Stimulated activated naive CD8-positive, alpha-beta T cell treated with anti-CD3 and anti-CD28 coated beads, Interleukin-15, Interleukin-2, amounts not matched to agents 100 ng/mL and 50 ng/mL, for 24 hours (primary cell): ENCODE measurements around the gene RFK.
"Not testable (repeated sequence)": the region's sequence is repeated elsewhere in the genome, so short reads cannot be mapped to it uniquely, and the experiment has no call there.

ENCODE experiments used
- H3K27ac Mint-ChIP-seq: one replicate; pipeline ENCODE4 v1.8.0; 2021; ENCODE audit warnings: mild to moderate bottlenecking, mixed read lengths
- H3K27me3 Mint-ChIP-seq: one replicate; pipeline ENCODE4 v1.8.0; 2021; ENCODE audit warnings: mixed read lengths
- H3K36me3 Mint-ChIP-seq: one replicate; pipeline ENCODE4 v1.8.0; 2021; ENCODE audit warnings: low read depth, mixed read lengths
- H3K4me1 Mint-ChIP-seq: one replicate; pipeline ENCODE4 v1.8.0; 2021; ENCODE audit warnings: low read depth, mixed read lengths
- H3K4me3 Mint-ChIP-seq: one replicate; pipeline ENCODE4 v1.8.0; 2021; ENCODE audit warnings: mild to moderate bottlenecking, mixed read lengths
- H3K9me3 Mint-ChIP-seq: one replicate; pipeline ENCODE4 v1.8.0; 2021; ENCODE audit warnings: mixed read lengths

The RFK gene

GRCh38 chr9:76394195-76394959 lies at the start of gene RFK:
Gene RFK, minus strand, starts transcription at chr9:76394426. Its CDS starts 255 bp downstream, at chr9:76394171.
- H3K36me3 Mint-ChIP-seq: peaks cover 28% of the 10 kb centered on the region
- no peaks in the 10 kb centered on the region for H3K9me3 Mint-ChIP-seq
- H3K27ac Mint-ChIP-seq: peak within 1 kb of the TSS; percentile 98
- H3K27me3 Mint-ChIP-seq: no peaks in the 10 kb centered on the region
- peak within 1 kb of the TSS; percentile 94 for H3K4me3 Mint-ChIP-seq
- peaks cover 39% of the 10 kb centered on the region for H3K4me1 Mint-ChIP-seq

- peak overlapping the region; percentile 83 for H3K4me3 Mint-ChIP-seq
- no peaks in the 10 kb centered on the region for H3K9me3 Mint-ChIP-seq
- peaks cover 4% of the 10 kb centered on the region for H3K36me3 Mint-ChIP-seq
- H3K27ac Mint-ChIP-seq: peak overlapping the region; percentile 43
- H3K4me1 Mint-ChIP-seq: peaks cover 51% of the 10 kb centered on the region
- no peaks in the 10 kb centered on the region for H3K27me3 Mint-ChIP-seq
Observed at GRCh38 chr9:76443887-76444286, 49.7 kb upstream of the RFK start.

GRCh38 chr9:76441551-76442322 lies 47.5 kb upstream of the RFK start:
- peaks cover 4% of the 10 kb centered on the region for H3K36me3 Mint-ChIP-seq
- peaks cover 66% of the 10 kb centered on the region for H3K4me1 Mint-ChIP-seq
- H3K27me3 Mint-ChIP-seq: no peaks in the 10 kb centered on the region
- H3K27ac Mint-ChIP-seq: peak overlapping the region; percentile 97
- H3K9me3 Mint-ChIP-seq: no peaks in the 10 kb centered on the region
- peak overlapping the region; percentile 83 for H3K4me3 Mint-ChIP-seq

DNA sequence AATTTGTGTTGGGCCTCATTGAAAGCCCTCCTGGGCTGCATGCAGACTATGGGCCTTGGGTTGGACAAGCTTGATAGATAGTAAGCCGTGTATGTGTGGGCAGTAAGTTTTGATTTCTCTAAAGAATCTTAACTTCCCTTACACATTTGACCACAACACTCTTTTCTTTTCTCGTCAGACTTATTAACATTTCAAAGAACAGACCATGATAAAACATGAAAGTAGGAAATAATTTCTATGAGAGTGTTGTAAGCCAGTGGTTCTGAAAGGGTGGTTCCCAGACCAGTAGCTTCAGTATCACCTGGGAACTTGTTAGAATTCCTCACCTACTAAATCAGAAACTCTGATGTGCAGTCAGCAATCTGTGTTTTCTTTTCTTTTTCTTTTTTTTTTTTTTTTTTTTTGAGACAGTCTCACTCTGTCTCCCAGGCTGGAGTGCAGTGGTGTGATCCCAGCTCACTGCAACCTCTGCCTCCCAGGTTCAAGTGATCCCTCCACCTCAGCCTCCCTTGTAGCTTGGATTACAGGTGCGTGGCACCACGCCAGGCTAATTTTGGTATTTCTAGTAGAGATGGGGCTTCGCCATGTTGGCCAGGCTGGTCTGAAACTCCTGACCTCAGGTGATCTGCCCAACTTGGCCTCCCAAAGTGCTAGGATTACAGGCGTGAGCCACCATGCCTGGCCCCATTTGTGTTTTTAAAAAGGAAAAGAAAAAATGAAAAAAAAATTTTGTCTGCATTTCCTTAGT lies 44.8 kb upstream of the RFK start:
- H3K9me3 Mint-ChIP-seq: no peaks in the 10 kb centered on the region
- peaks cover 65% of the 10 kb centered on the region for H3K4me1 Mint-ChIP-seq
- H3K4me3 Mint-ChIP-seq: no peak overlapping the region
- H3K27ac Mint-ChIP-seq: peak overlapping the region; percentile 80
- H3K27me3 Mint-ChIP-seq: no peaks in the 10 kb centered on the region
- H3K36me3 Mint-ChIP-seq: peaks cover 4% of the 10 kb centered on the region

DNA sequence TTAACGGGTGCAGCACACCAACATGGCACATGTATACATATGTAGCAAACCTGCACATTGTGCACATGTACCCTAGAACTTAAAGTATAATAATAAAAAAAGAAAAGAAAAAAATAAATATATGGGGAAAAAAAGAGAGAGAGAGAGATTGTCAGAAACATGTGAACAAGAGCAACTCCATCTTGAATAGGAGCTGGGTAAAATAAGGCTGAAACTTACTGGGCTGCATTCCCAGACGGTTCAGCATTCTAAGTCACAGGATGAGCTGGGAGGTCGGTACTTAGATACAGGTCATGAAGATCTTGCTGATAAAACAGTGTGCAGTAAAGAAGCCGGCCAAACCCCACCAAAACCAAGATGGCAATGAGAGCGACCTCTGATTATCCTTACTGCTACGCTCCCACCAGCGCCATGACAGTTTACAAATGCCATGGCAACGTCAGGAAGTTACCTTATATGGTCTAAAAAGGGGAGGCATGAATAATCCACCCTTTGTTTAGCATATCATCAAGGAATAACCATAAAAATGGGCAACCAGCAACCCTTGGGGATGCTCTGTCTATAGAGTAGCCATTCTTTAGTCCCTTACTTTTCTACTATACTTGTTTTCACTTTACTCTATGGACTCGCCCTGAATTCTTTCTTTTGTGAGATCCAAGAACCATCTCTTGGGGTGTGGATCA lies 42.9 kb upstream of the RFK start:
- H3K4me3 Mint-ChIP-seq, H3K36me3 Mint-ChIP-seq, H3K27ac Mint-ChIP-seq: not testable (repeated sequence)

DNA sequence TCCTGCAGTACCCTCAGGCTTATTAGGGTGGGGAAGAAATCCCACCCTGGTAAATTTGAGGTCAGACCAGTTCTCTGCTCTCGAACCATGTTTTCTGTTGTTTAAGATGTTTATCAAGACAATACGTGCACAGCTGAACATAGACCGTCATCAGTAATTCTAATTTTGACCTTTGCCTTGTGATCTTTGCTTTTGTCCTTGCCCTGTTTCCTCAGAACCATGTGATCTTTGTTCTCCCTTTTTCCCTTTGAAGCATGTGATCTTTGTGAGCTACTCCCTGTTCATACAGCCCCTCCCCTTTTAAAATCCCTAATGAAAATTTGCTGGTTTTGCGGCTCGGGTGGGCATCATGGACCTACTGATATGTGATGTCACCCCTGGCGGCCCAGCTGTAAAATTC lies 40.7 kb upstream of the RFK start:
- H3K9me3 Mint-ChIP-seq, H3K27me3 Mint-ChIP-seq, H3K4me3 Mint-ChIP-seq, H3K27ac Mint-ChIP-seq, H3K36me3 Mint-ChIP-seq: not testable (repeated sequence)
- H3K4me1 Mint-ChIP-seq: peaks cover 47% of the 10 kb centered on the region

More for the DNA sequence above, 42.9 kb upstream of the RFK start:
- not testable (repeated sequence) for H3K9me3 Mint-ChIP-seq, H3K27me3 Mint-ChIP-seq
- H3K4me1 Mint-ChIP-seq: peaks cover 68% of the 10 kb centered on the region

DNA sequence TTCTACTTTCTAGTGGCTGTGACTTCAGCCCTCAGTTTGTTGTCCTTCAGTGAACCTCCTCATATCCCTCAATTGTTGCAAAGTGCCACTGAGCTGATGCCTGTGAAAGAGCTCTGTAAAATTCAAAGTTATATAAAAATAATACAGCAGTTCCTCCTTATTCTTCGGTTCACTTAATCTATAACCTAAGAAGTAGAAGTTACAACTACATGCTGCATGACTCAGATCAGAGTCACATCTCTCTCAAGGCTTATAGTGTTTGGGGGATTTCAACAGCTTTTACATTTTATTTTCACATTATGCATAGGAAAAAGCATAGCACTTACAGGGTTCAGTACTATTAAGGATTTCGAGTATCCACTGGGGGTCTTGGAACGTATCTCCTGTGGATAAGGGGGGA lies 39.6 kb upstream of the RFK start:
- peaks cover 39% of the 10 kb centered on the region for H3K4me1 Mint-ChIP-seq
- no peak overlapping the region for H3K4me3 Mint-ChIP-seq
- no peaks in the 10 kb centered on the region for H3K9me3 Mint-ChIP-seq
- H3K27me3 Mint-ChIP-seq: no peaks in the 10 kb centered on the region
- no peak overlapping the region for H3K27ac Mint-ChIP-seq
- H3K36me3 Mint-ChIP-seq: no peaks in the 10 kb centered on the region

GRCh38 chr9:76433406-76433805 lies 39.2 kb upstream of the RFK start:
- no peak overlapping the region for H3K27ac Mint-ChIP-seq
- no peaks in the 10 kb centered on the region for H3K36me3 Mint-ChIP-seq
- H3K4me3 Mint-ChIP-seq: no peak overlapping the region
- H3K27me3 Mint-ChIP-seq: no peaks in the 10 kb centered on the region
- no peaks in the 10 kb centered on the region for H3K9me3 Mint-ChIP-seq
- peaks cover 34% of the 10 kb centered on the region for H3K4me1 Mint-ChIP-seq

GRCh38 chr9:76431601-76432000 lies 37.4 kb upstream of the RFK start:
- no peaks in the 10 kb centered on the region for H3K9me3 Mint-ChIP-seq
- peaks cover 23% of the 10 kb centered on the region for H3K4me1 Mint-ChIP-seq
- H3K27me3 Mint-ChIP-seq: no peaks in the 10 kb centered on the region
- H3K27ac Mint-ChIP-seq: no peak overlapping the region
- H3K4me3 Mint-ChIP-seq: no peak overlapping the region
- H3K36me3 Mint-ChIP-seq: no peaks in the 10 kb centered on the region

DNA sequence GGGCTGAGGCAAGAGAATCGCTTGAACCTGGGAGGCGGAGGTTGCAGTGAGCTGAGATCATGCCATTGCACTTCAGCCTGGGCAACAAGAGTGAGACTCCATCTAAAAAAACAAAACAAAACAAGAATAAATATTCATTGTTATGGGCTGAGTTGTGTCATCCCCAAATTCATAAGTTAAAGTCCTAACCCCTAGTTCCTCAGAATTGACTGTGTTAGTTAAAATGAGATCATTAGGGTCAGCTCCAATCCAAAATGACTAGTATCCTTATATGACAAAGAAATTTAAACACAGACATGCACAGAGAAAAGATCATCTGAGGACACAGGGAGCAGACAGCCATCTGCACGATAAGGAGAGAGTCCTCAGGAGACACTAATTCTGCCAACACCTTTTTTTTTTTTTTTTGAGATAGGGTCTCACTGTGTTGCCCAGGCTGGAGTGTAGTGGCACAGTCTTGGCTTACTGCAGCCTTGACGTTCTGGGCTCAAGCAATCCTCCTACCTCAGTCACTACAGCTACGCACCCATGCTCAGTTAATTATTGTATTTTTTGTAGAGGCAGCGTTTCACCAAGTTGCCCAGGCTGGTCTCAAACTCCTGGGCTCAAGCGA lies 32.7 kb upstream of the RFK start:
- Mint-ChIP-seq H3K4me1 (peaks cover 21% of the 10 kb centered on the region), H3K9me3 (no peaks in the 10 kb centered on the region), H3K27ac (no peak overlapping the region), H3K36me3 (no peaks in the 10 kb centered on the region), H3K4me3 (no peak overlapping the region), H3K27me3 (no peaks in the 10 kb centered on the region)

DNA sequence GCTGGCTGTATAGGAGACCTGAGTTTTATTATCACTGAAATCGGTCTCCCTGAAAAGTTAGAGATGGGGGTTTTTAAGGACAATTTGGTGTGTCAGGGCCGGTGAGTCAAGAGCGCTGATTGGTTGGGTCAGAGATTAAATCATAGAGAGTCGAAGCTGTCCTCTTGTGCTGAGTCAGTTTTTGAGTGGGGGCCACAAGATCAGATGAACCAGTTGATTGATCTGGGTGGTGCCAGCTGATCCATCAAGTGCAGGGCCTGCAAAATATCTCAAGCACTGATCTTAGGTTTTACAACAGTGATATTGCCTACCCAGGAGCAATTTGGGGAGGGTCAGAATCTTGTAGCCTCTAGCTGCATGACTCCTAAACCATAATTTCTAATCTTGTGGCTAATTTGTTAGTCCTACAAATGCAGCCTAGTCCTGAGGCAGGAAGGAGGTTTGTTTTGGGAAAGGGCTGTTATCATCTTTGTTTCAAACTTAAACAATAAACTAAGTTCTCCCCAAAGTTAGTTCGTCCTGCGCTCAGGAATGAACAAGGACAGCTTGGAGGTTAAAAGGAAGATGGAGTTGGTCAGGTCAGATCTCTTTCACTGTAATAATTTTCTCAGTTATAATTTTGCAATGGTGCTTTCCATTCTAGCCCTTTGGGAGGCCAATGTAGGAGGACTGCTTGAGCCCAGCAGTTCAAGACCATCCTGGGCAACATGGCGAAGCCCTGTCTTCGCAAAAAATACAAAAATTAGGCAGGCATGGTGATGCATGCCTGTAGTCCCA lies 31.6 kb upstream of the RFK start:
- H3K4me1 Mint-ChIP-seq: peaks cover 21% of the 10 kb centered on the region
- no peak overlapping the region for H3K4me3 Mint-ChIP-seq
- H3K9me3 Mint-ChIP-seq: no peaks in the 10 kb centered on the region
- no peaks in the 10 kb centered on the region for H3K27me3 Mint-ChIP-seq
- H3K27ac Mint-ChIP-seq: no peak overlapping the region
- no peaks in the 10 kb centered on the region for H3K36me3 Mint-ChIP-seq

DNA sequence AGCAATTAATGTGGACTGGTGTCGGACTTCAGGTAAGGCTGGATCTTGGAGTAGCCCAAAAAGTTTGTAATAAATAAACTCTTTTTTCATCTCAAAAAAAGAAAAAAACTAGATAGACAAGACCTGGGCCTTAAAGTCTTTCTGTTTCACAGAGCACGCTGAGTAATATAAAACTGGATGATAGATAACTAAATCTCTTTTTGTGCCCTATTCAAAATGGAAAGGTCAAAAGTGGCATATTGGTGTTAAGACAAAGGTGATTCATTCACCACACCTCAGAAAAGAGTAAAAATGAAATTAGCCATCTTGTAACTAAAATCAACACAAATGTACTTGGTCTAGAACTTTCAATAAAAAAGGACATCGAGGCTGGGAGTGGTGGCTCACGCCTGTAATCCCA lies 30.3 kb upstream of the RFK start:
- Mint-ChIP-seq H3K9me3 (no peaks in the 10 kb centered on the region), H3K4me1 (peaks cover 21% of the 10 kb centered on the region), H3K4me3 (no peak overlapping the region), H3K36me3 (no peaks in the 10 kb centered on the region), H3K27ac (peak overlapping the region; percentile 79), H3K27me3 (no peaks in the 10 kb centered on the region)

DNA sequence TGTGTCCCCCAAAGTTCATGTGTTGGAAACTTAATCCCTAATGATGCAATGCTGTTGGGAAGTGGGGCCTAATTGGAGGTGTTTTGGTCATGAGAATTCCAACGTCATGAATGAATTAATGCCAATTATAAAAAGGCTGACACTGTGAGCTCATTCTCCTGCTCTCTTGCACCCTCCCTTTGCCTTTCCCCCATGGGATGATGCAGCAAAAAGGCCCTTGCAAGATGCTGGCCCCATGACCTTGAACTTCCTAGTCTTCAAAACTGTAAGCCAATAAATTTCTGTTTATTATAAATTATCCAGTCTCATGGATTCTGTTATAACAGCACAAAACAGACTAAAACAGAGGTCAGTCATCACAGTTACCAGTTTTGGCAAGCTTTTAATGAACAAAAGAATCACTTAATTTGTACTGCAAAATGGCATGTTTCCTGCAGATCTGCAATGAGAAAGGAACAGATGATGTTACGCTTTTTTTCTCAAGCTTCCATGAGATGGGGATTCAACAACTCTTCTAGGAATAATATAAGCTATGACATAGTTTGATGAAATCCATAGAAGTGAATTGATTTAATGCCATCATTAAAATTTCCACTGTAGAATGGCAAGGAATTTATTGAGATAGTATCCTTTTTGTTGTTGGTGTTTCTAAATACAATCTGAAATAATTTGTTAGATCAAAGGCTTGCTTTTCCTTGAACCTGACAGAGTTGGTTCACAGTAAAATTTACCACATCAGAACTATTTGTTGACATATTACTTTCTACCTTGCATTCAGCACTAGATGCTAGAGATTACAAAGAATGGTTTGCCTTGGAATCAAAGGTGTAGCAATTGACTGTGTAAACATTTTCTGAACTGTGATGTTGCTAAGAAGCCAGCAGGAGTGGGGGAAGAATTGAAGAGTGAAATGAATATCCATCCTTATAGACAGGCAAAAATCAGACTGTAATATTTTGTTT lies 29.3 kb upstream of the RFK start:
- no peaks in the 10 kb centered on the region for H3K9me3 Mint-ChIP-seq
- no peaks in the 10 kb centered on the region for H3K36me3 Mint-ChIP-seq
- peak overlapping the region; percentile 5 for H3K27ac Mint-ChIP-seq
- peaks cover 21% of the 10 kb centered on the region for H3K4me1 Mint-ChIP-seq
- no peak overlapping the region for H3K4me3 Mint-ChIP-seq
- H3K27me3 Mint-ChIP-seq: no peaks in the 10 kb centered on the region
